Endodermal cell (in vitro differentiated cells): ENCODE measurements around the gene COX11. TPM values are rescaled to one million over a fixed set of nuclear protein-coding genes. Genes with fewer than 3 reads are reported as not detected.

ENCODE experiments used
- DNase-seq: peaks from one replicate; pipeline ENCODE4 v3.0.0-alpha.2; 2017
- H3K27ac ChIP-seq: 2 replicates; pipeline ENCODE4 v1.5.1; 2013; ENCODE audit warnings: mild to moderate bottlenecking, low read depth, low read length, moderate library complexity
- H3K27me3 ChIP-seq: 2 replicates; pipeline ENCODE4 v1.6.1; 2013; ENCODE audit warnings: mild to moderate bottlenecking, low read length, moderate library complexity; ENCODE audit not compliant: insufficient read depth, control insufficient read depth, poor library complexity, severe bottlenecking
- H3K36me3 ChIP-seq: 2 replicates; pipeline ENCODE4 v1.7.0; 2013; ENCODE audit warnings: mild to moderate bottlenecking, low read length, moderate library complexity; ENCODE audit not compliant: control insufficient read depth, insufficient read depth
- H3K4me1 ChIP-seq: one replicate; pipeline ENCODE4 v1.7.0; 2013; ENCODE audit warnings: low read length; ENCODE audit not compliant: control insufficient read depth, insufficient read depth
- H3K4me3 ChIP-seq: 2 replicates; pipeline ENCODE4 v1.5.1; 2013; ENCODE audit warnings: mild to moderate bottlenecking, low read length, moderate library complexity
- H3K9ac ChIP-seq: 2 replicates; pipeline ENCODE4 v1.6.1; 2013; ENCODE audit warnings: mild to moderate bottlenecking, low read length, moderate library complexity; ENCODE audit not compliant: poor library complexity, severe bottlenecking; ENCODE audit errors: extremely low read depth
- H3K9me3 ChIP-seq: 2 replicates; pipeline ENCODE4 v1.6.1; 2013; ENCODE audit warnings: mild to moderate bottlenecking, low read length, moderate library complexity; ENCODE audit not compliant: control insufficient read depth
- H3K27ac Mint-ChIP-seq: 2 replicates; pipeline ENCODE4 v1.8.0; 2020; ENCODE audit warnings: mixed read lengths
- H3K27me3 Mint-ChIP-seq: 2 replicates; pipeline ENCODE4 v1.8.0; 2021; ENCODE audit warnings: mild to moderate bottlenecking, mixed read lengths; ENCODE audit not compliant: insufficient read depth
- H3K36me3 Mint-ChIP-seq: 2 replicates; pipeline ENCODE4 v1.8.0; 2020; ENCODE audit warnings: low read depth, mixed read lengths
- H3K4me1 Mint-ChIP-seq: 2 replicates; pipeline ENCODE4 v1.8.0; 2020; ENCODE audit warnings: mixed read lengths
- H3K4me3 Mint-ChIP-seq: 2 replicates; pipeline ENCODE4 v1.8.0; 2020; ENCODE audit warnings: mild to moderate bottlenecking, moderate library complexity, mixed read lengths
- H3K9me3 Mint-ChIP-seq: 2 replicates; pipeline ENCODE4 v1.8.0; 2020; ENCODE audit warnings: mild to moderate bottlenecking, mixed read lengths
- CTCF ChIP-seq: fragments of 200-600 bp; sonication (generic); conservative IDR thresholded peaks from 2 replicates; pipeline ENCODE4 v1.5.0; 2021; ENCODE audit warnings: antibody characterized with exemption, mild to moderate bottlenecking
- WGBS, 2 experiments: methylation state at CpG; one replicate each; pipeline versions ENCODE4 v1.1.5 to v1.1.7; 2013; ENCODE audit warnings: missing lambda C conversion rate in 2 of 2, mixed read lengths in 1 of 2; ENCODE audit not compliant: insufficient coverage in 1 of 2, insufficient read length in 1 of 2; 5-methylcytosine and 5-hydroxymethylcytosine counted together
- total RNA-seq, 2 donors: library from RNA; stranded (reverse); fragmentation: NEBNext Ultra II Directional in 1 of 2; extraction: Animal tissue kit (Norgen Biotek cat#: 25700) in 1 of 2; gene quantifications; 2 replicates in 1 of 2; 3 replicates in 1 of 2; pipeline ENCODE4 v1.2.1, GENCODE V29; 2021

COX11 gene
- total RNA-seq, 2 donors from 2014 or later = 85.3 to 86.2 TPM

- H3K4me3 ChIP-seq = no peak overlapping the region
- Mint-ChIP-seq H3K36me3 (no peaks in the 10 kb centered on the region), H3K4me1 (no peaks in the 10 kb centered on the region), H3K4me3 (no peak overlapping the region), H3K27me3 (no peaks in the 10 kb centered on the region), H3K9me3 (no peaks in the 10 kb centered on the region), H3K27ac (no peak overlapping the region)
- H3K27ac ChIP-seq = no peak overlapping the region
- peaks cover 5% of the 10 kb centered on the region for H3K36me3 ChIP-seq
- H3K4me1 ChIP-seq = no peaks in the 10 kb centered on the region
- peak; percentile 82 for TF ChIP-seq CTCF
- WGBS, 2 experiments = 87 to 91% methylated on average over 5 to 7 of the region's 8 CpGs
- no peaks in the 10 kb centered on the region for H3K27me3 ChIP-seq
- DNase-seq = no peak
- H3K9me3 ChIP-seq = no peaks in the 10 kb centered on the region
- no peak overlapping the region for H3K9ac ChIP-seq
These were observed 24.6 kb upstream of the COX11 start for GRCh38 chr17:54992797-54993639.

- DNase-seq = no peak
- H3K4me1 ChIP-seq = no peaks in the 10 kb centered on the region
- Mint-ChIP-seq H3K4me3 (no peak overlapping the region), H3K27ac (no peak overlapping the region), H3K36me3 (peaks cover 3% of the 10 kb centered on the region), H3K9me3 (no peaks in the 10 kb centered on the region), H3K27me3 (no peaks in the 10 kb centered on the region), H3K4me1 (no peaks in the 10 kb centered on the region)
- WGBS, 2 experiments = no CpG with 5 or more reads among the region's 1 CpG
- no peak overlapping the region for H3K4me3 ChIP-seq
- peaks cover 5% of the 10 kb centered on the region for H3K36me3 ChIP-seq
- H3K27ac ChIP-seq = no peak overlapping the region
- H3K27me3 ChIP-seq = no peaks in the 10 kb centered on the region
- H3K9me3 ChIP-seq = no peaks in the 10 kb centered on the region
- no peak overlapping the region for H3K9ac ChIP-seq
- no peak for TF ChIP-seq CTCF
These were observed 23.1 kb upstream of the COX11 start for GRCh38 chr17:54991567-54991966.

GRCh38 chr17:54990118-54990517 is 21.7 kb upstream of the COX11 start:
- Histone ChIP-seq H3K9me3 (no peaks in the 10 kb centered on the region), H3K4me3 (no peak overlapping the region), H3K4me1 (no peaks in the 10 kb centered on the region), H3K27ac (no peak overlapping the region), H3K27me3 (no peaks in the 10 kb centered on the region), H3K9ac (no peak overlapping the region), H3K36me3 (peaks cover 5% of the 10 kb centered on the region)
- no peaks in the 10 kb centered on the region for H3K9me3 Mint-ChIP-seq
- WGBS, 2 experiments = 60 to 93% methylated on average over 1 to 4 of the region's 4 CpGs
- H3K27ac Mint-ChIP-seq = no peak overlapping the region
- no peak for TF ChIP-seq CTCF
- no peaks in the 10 kb centered on the region for H3K4me1 Mint-ChIP-seq
- peaks cover 3% of the 10 kb centered on the region for H3K36me3 Mint-ChIP-seq
- no peak overlapping the region for H3K4me3 Mint-ChIP-seq
- H3K27me3 Mint-ChIP-seq = no peaks in the 10 kb centered on the region
- DNase-seq = peak; percentile 59
